ENCODE data around the gene DAB2IP.

DNA sequence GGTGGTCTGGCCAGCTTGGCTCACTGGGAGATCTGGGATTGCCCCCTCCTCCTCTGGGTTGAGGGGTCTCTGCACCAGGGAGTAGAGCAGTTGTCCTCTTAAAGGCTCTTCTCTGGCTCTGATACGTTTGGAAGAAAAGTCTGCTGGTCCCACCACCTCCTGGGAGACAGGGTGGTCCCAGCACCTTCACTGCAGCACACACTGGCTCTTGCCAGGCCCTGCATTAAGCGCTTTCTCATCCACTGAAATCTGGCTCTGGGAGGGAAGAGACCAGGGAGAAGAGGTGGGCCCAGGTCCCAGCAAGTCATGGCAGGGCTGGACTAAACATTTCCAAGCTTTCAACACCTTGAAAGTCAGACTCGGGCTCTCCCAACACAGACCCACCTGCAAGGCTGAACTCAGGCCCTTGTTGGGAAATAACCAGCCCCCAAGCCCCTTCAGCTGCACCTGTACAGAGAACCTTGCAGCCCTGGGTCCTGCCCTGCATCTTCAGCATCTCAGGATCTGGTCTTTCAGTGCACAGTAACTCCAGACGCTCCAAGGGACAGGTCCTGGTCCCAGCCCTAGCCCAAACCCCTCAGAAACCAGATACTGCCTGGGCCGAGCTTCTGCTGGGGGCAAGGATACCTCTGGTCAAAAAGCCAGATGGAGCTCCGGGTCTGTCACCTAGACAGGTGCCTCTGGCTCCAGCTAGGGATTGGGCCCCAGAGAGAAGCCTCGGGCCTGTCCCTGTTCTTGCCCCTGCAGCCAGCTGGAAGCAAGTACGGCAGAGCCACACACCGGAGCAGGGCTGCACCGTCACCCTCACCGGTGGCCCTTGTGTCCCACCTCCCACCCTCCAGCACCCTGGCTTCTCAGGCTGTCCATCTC is 134.5 kb downstream of the DAB2IP start:
- TF ChIP-seq, protein P1, sequence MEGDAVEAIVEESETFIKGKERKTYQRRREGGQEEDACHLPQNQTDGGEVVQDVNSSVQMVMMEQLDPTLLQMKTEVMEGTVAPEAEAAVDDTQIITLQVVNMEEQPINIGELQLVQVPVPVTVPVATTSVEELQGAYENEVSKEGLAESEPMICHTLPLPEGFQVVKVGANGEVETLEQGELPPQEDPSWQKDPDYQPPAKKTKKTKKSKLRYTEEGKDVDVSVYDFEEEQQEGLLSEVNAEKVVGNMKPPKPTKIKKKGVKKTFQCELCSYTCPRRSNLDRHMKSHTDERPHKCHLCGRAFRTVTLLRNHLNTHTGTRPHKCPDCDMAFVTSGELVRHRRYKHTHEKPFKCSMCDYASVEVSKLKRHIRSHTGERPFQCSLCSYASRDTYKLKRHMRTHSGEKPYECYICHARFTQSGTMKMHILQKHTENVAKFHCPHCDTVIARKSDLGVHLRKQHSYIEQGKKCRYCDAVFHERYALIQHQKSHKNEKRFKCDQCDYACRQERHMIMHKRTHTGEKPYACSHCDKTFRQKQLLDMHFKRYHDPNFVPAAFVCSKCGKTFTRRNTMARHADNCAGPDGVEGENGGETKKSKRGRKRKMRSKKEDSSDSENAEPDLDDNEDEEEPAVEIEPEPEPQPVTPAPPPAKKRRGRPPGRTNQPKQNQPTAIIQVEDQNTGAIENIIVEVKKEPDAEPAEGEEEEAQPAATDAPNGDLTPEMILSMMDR (IDR thresholded peaks at IDR 0.05; ENCODE audit: borderline replicate concordance, extremely low read depth, low read length, poor library complexity, severe bottlenecking): no peak
- TF ChIP-seq EZH2 (IDR thresholded peaks at IDR 0.05; ENCODE audit: borderline replicate concordance, low read depth, low read length, severe bottlenecking): no peak

Measured in DND-41 (cell line).